GM19468 (cell line): ENCODE data around the gene RIN3.

Source experiments
- ATAC-seq: cut with Tn5 transposase; IDR thresholded peaks from one replicate; pipeline ENCODE4 v1.9.1; 2021; ENCODE audit warnings: mild to moderate bottlenecking, moderate library complexity, moderate number of reproducible peaks; ENCODE audit not compliant: unreplicated experiment; ENCODE audit errors: extremely low read depth

The RIN3 gene

GRCh38 chr14:92609955-92610354, 96.4 kb downstream of the RIN3 start:
- ATAC-seq = no peak

GRCh38 chr14:92610849-92611271, 97.3 kb downstream of the RIN3 start:
- no peak for ATAC-seq

GRCh38 chr14:92613008-92613658, 99.6 kb downstream of the RIN3 start:
- no peak for ATAC-seq

GRCh38 chr14:92613681-92614260, 100.2 kb downstream of the RIN3 start:
- no peak for ATAC-seq

GRCh38 chr14:92615451-92615850, 101.9 kb downstream of the RIN3 start:
- ATAC-seq = peak; percentile 48

- no peak for ATAC-seq
Observed at GRCh38 chr14:92616178-92616577, 102.6 kb downstream of the RIN3 start.

GRCh38 chr14:92617581-92617980, 104.0 kb downstream of the RIN3 start:
- no peak for ATAC-seq

- no peak for ATAC-seq
Observed at GRCh38 chr14:92619671-92620456, 106.3 kb downstream of the RIN3 start.

GRCh38 chr14:92622311-92622710, 108.7 kb downstream of the RIN3 start:
- ATAC-seq = no peak

GRCh38 chr14:92624764-92625163, 111.2 kb downstream of the RIN3 start:
- ATAC-seq = no peak

GRCh38 chr14:92625213-92625612, 111.6 kb downstream of the RIN3 start:
- ATAC-seq = no peak

GRCh38 chr14:92626041-92626440, 112.5 kb downstream of the RIN3 start:
- no peak for ATAC-seq

GRCh38 chr14:92627707-92628215, 114.2 kb downstream of the RIN3 start:
- ATAC-seq = no peak

GRCh38 chr14:92628636-92629035, 115.1 kb downstream of the RIN3 start:
- ATAC-seq = no peak

GRCh38 chr14:92630367-92630766, 116.8 kb downstream of the RIN3 start:
- ATAC-seq = no peak

- no peak for ATAC-seq
Observed at GRCh38 chr14:92631098-92631497, 117.5 kb downstream of the RIN3 start.

- ATAC-seq = no peak
Observed at GRCh38 chr14:92632546-92633273, 119.1 kb downstream of the RIN3 start.

GRCh38 chr14:92633274-92633616, 119.7 kb downstream of the RIN3 start:
- ATAC-seq = no peak

- ATAC-seq = no peak
Observed at GRCh38 chr14:92633724-92634123, 120.1 kb downstream of the RIN3 start.

GRCh38 chr14:92635031-92635430, 121.5 kb downstream of the RIN3 start:
- no peak for ATAC-seq

GRCh38 chr14:92635896-92636295, 122.3 kb downstream of the RIN3 start:
- ATAC-seq = no peak
